ENCODE measurements around the gene C18orf63.
"Not testable (repeated sequence)": the region's sequence is repeated elsewhere in the genome, so short reads cannot be mapped to it uniquely, and the experiment has no call there.

Gene C18orf63

DNA sequence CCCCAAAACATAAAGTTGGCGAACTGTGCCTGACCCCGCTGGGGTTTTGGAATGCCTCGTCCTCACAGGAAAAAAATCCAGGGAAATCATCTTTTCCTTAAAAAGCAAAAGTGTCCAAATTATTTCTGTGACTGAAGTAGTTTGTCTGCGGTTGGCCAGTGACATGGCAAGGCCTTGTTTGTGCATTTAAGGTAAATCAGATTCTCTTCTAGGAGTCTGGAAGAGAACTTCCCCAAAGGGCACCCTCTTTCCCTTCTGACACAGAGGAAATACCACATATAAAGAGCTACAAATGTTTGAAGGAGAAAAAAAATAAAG lies 23.1 kb upstream of the C18orf63 start:
- Histone ChIP-seq H3K9ac (peak overlapping the region; percentile 62), H3K36me3 (no peaks in the 10 kb centered on the region), H3K27ac (peak overlapping the region; percentile 48), H3K27me3 (no peaks in the 10 kb centered on the region), H3K4me1 (peaks cover 23% of the 10 kb centered on the region), H4K20me1 (no peaks in the 10 kb centered on the region), H3K4me2 (peak overlapping the region; percentile 82), H3K4me3 (peak overlapping the region; percentile 91), H3K9me3 (peaks cover 7% of the 10 kb centered on the region; the same call in 1 of the 2 replicates)
- TF ChIP-seq Cebpa-rat (IDR thresholded peaks at IDR 0.05), result no peak; the same call in 1 of the 2 replicates

DNA sequence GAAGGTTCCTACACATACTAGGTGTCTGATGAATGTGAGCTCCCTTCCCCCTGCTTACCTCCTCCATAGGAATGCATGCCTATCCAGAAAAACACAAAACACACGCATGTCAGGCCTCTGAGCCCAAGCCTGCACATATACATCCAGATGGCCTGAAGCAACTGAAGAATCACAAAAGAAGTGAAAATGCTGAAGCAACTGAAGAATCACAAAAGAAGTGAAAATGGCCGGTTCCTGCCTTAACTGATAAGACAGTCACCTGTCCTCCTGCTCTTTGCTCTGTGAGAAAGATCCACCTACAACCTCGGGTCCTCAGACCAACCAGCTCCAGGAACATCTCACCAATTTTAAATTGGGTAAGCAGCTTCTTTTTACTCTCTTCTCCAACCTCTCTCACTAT lies 22.7 kb upstream of the C18orf63 start:
- H3K4me3 ChIP-seq, result peak overlapping the region; percentile 91; the same call in 1 of the 2 replicates
- not testable (repeated sequence) for H3K9ac ChIP-seq, H3K9me3 ChIP-seq, H3K36me3 ChIP-seq, H3K27ac ChIP-seq, H4K20me1 ChIP-seq, H3K27me3 ChIP-seq
- peak overlapping the region; percentile 82 for H3K4me2 ChIP-seq
- H3K4me1 ChIP-seq, result peaks cover 22% of the 10 kb centered on the region

DNA sequence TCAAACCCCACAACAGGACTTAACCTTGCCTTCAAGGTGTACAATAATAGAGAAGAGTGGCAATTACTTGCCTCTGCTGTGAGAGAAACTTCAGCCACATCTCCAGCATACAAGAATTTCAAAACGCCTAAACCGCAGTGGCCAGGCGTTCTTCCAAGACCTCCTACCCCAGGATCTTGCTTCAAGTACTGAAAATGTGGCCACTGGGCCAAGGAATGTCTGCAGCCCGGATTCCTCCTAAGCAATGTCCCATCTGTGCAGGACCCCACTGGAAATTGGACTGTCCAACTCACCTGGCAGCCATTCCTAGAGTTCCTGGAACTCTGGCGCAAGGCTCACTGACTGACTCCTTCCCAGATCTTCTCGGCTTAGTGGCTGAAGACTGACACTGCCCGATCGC lies 21.1 kb upstream of the C18orf63 start:
- no peak for TF ChIP-seq Cebpa-rat (IDR thresholded peaks at IDR 0.05)
- no peak overlapping the region for H3K4me2 ChIP-seq

DNA sequence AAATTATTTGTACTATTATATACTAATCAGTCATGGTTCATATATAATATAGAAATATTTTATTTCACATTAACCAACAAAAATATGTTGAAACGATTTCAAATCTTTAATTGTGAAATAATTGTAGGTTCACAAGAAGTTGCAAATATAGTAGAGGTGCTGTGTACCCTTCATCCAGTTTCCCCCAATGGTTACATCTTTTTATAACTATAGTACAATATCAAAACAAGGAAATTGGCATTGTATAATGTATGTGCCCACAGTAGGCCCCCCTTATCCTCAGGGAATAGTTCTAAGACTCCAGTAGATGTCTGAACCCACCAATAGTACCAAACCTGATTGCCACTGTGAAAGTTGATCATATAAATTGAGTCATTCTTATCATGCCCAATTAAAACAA lies 16.5 kb upstream of the C18orf63 start:
- H3K4me1 ChIP-seq, result no peaks in the 10 kb centered on the region
- no peak overlapping the region for H3K4me3 ChIP-seq
- no peak overlapping the region for H3K9ac ChIP-seq
- H3K4me2 ChIP-seq, result no peak overlapping the region
- H3K27me3 ChIP-seq, result no peaks in the 10 kb centered on the region
- no peak for TF ChIP-seq Cebpa-rat (IDR thresholded peaks at IDR 0.05)
- no peak overlapping the region for H3K27ac ChIP-seq
- 0 out of 2 replicates have a peak, but pooled peaks cover 5% of the 10 kb centered on the region for H3K9me3 ChIP-seq
- no peaks in the 10 kb centered on the region for H4K20me1 ChIP-seq
- no peaks in the 10 kb centered on the region for H3K36me3 ChIP-seq

More for the DNA sequence above, 21.1 kb upstream of the C18orf63 start:
- no peak overlapping the region for H3K9ac ChIP-seq
- no peaks in the 10 kb centered on the region for H3K36me3 ChIP-seq
- H3K27me3 ChIP-seq, result no peaks in the 10 kb centered on the region
- H3K4me1 ChIP-seq, result peaks cover 22% of the 10 kb centered on the region
- no peak overlapping the region for H3K27ac ChIP-seq
- no peak overlapping the region for H3K4me3 ChIP-seq
- peaks cover 11% of the 10 kb centered on the region; the same call in 1 of the 2 replicates for H3K9me3 ChIP-seq
- H4K20me1 ChIP-seq, result no peaks in the 10 kb centered on the region

- Histone ChIP-seq H3K27ac (no peak overlapping the region), H3K4me2 (no peak overlapping the region)
Measured at GRCh38 chr18:74299746-74300145, 15.9 kb upstream of the C18orf63 start.

DNA sequence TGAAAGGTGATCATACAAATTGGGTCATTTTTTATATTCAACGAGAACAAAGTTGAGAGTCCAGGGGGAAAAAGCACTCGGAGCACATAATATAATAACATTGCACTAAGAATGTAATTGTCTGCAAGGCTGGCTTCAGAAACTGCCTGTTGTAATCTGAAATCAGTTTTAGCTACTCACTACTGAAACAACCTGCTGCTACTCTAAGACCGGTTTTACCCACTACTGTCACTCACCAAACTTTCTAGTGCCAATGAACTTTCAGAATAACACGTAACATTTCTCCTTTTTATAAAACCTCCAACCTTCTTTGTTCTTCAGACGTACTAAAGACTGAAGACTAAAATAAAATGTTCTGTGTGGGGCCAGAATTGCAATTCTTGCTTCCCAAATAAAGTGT lies 12.3 kb upstream of the C18orf63 start:
- H3K27me3 ChIP-seq, result no peaks in the 10 kb centered on the region
- no peak overlapping the region for H3K4me2 ChIP-seq
- H3K9ac ChIP-seq, result no peak overlapping the region
- no peaks in the 10 kb centered on the region for H3K4me1 ChIP-seq
- no peak for TF ChIP-seq Cebpa-rat (IDR thresholded peaks at IDR 0.05)
- no peak overlapping the region for H3K4me3 ChIP-seq
- H3K27ac ChIP-seq, result no peak overlapping the region
- H3K36me3 ChIP-seq, result no peaks in the 10 kb centered on the region
- 0 out of 2 replicates have a peak, but pooled peaks cover 5% of the 10 kb centered on the region for H3K9me3 ChIP-seq
- no peaks in the 10 kb centered on the region for H4K20me1 ChIP-seq

More at GRCh38 chr18:74299746-74300145, 15.9 kb upstream of the C18orf63 start:
- Histone ChIP-seq H4K20me1 (no peaks in the 10 kb centered on the region), H3K9me3 (0 out of 2 replicates have a peak, but pooled peaks cover 5% of the 10 kb centered on the region), H3K9ac (no peak overlapping the region), H3K4me1 (no peaks in the 10 kb centered on the region), H3K36me3 (no peaks in the 10 kb centered on the region), H3K27me3 (no peaks in the 10 kb centered on the region), H3K4me3 (no peak overlapping the region)
- TF ChIP-seq Cebpa-rat (IDR thresholded peaks at IDR 0.05), result no peak

- no peak overlapping the region for H3K4me3 ChIP-seq
- H3K9me3 ChIP-seq, result 0 out of 2 replicates have a peak, but pooled peaks cover 5% of the 10 kb centered on the region
- no peak for TF ChIP-seq Cebpa-rat (IDR thresholded peaks at IDR 0.05)
- H3K27ac ChIP-seq, result no peak overlapping the region
- no peak overlapping the region for H3K9ac ChIP-seq
- no peaks in the 10 kb centered on the region for H3K4me1 ChIP-seq
- H4K20me1 ChIP-seq, result no peaks in the 10 kb centered on the region
- H3K4me2 ChIP-seq, result no peak overlapping the region
- H3K27me3 ChIP-seq, result no peaks in the 10 kb centered on the region
- H3K36me3 ChIP-seq, result no peaks in the 10 kb centered on the region
Measured at GRCh38 chr18:74303936-74304335, 11.7 kb upstream of the C18orf63 start.

DNA sequence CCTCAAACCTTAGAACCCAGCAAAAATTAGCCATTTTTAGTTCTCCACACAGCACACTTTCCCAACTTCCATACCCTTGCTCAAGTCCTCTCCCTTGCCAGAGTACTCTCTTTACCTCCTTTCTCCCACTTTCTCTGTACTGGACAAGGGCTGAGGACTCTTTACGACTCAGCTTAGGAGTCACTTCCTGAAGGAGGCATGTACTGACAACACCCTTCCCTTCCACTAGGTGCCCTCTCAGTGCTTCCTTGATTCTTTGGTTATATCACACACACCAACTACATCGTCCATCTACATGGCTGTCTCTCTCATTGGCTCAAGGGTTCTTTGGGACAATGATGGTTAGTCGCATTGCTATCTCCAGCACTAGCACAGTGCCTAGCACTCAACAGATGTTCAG lies 5.2 kb upstream of the C18orf63 start:
- no peaks in the 10 kb centered on the region for H3K4me1 ChIP-seq
- no peaks in the 10 kb centered on the region for H3K27me3 ChIP-seq
- H3K9me3 ChIP-seq, result peaks cover 36% of the 10 kb centered on the region
- H3K36me3 ChIP-seq, result no peaks in the 10 kb centered on the region
- H3K4me3 ChIP-seq, result no peak overlapping the region
- no peak for TF ChIP-seq Cebpa-rat (IDR thresholded peaks at IDR 0.05)
- no peak overlapping the region for H3K9ac ChIP-seq
- H3K4me2 ChIP-seq, result no peak overlapping the region
- H4K20me1 ChIP-seq, result no peaks in the 10 kb centered on the region
- no peak overlapping the region for H3K27ac ChIP-seq

DNA sequence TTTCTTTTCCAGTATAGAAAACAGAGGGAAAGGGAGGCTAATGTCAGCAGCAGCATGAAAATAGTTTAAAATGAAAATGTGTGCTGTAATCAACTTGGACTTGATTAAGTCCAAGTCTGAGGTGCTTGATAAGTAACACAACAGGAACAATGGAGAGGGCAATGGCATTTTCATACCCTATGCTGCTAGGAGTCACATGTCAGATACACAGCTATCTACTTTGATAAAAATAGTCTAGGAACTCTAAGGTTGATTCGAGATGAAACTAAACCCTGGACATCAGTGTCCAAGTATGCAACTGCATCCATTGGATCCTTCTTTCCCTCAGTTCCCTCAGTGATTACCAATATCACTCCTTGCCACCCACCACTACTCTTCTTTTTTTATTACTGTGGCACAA lies 4.6 kb upstream of the C18orf63 start:
- Histone ChIP-seq H3K4me1 (no peaks in the 10 kb centered on the region), H3K27me3 (no peaks in the 10 kb centered on the region), H3K36me3 (no peaks in the 10 kb centered on the region), H3K9me3 (peaks cover 42% of the 10 kb centered on the region), H3K9ac (no peak overlapping the region), H3K4me2 (no peak overlapping the region), H4K20me1 (no peaks in the 10 kb centered on the region), H3K27ac (no peak overlapping the region), H3K4me3 (no peak overlapping the region)
- TF ChIP-seq Cebpa-rat (IDR thresholded peaks at IDR 0.05), result no peak

- H3K4me1 ChIP-seq, result no peaks in the 10 kb centered on the region
- H3K9me3 ChIP-seq, result peaks cover 54% of the 10 kb centered on the region
- no peaks in the 10 kb centered on the region for H3K27me3 ChIP-seq
- no peak overlapping the region for H3K4me3 ChIP-seq
- H3K36me3 ChIP-seq, result no peaks in the 10 kb centered on the region
- H3K4me2 ChIP-seq, result no peak overlapping the region
- no peak overlapping the region for H3K9ac ChIP-seq
- TF ChIP-seq Cebpa-rat (IDR thresholded peaks at IDR 0.05), result no peak
- H4K20me1 ChIP-seq, result no peaks in the 10 kb centered on the region
- H3K27ac ChIP-seq, result no peak overlapping the region
Measured at GRCh38 chr18:74314759-74315463, 728 bp upstream of the C18orf63 start.
